T-helper 9 cell (primary cell): ENCODE data around the gene CDV3.

Source experiments
- DNase-seq: peaks from one replicate; pipeline ENCODE4 v3.0.0-alpha.2; 2020

The CDV3 gene

GRCh38 chr3:133570139-133570936 is 3.1 kb upstream of the CDV3 start:
- DNase-seq: no peak

GRCh38 chr3:133570937-133571320 is 2.6 kb upstream of the CDV3 start:
- no peak for DNase-seq

- no peak for DNase-seq
Observed at GRCh38 chr3:133572158-133573053, 1.1 kb upstream of the CDV3 start.

- DNase-seq: peak; percentile 100
Observed at GRCh38 chr3:133573054-133573628, 345 bp upstream of the CDV3 start.

- DNase-seq: peak; percentile 59
Observed at GRCh38 chr3:133574260-133574881, 885 bp downstream of the CDV3 start.

GRCh38 chr3:133575086-133575485 is 1.6 kb downstream of the CDV3 start:
- no peak for DNase-seq

- no peak for DNase-seq
Observed at GRCh38 chr3:133576169-133576568, 2.7 kb downstream of the CDV3 start.

GRCh38 chr3:133578548-133579191 is 5.2 kb downstream of the CDV3 start:
- DNase-seq: no peak

- no peak for DNase-seq
Observed at GRCh38 chr3:133583396-133583795, 9.9 kb downstream of the CDV3 start.

- no peak for DNase-seq
Observed at GRCh38 chr3:133588035-133588434, 14.5 kb downstream of the CDV3 start.

- DNase-seq: no peak
Observed at GRCh38 chr3:133588784-133589465, 15.4 kb downstream of the CDV3 start.

GRCh38 chr3:133589503-133589902 is 16.0 kb downstream of the CDV3 start:
- no peak for DNase-seq

DNA sequence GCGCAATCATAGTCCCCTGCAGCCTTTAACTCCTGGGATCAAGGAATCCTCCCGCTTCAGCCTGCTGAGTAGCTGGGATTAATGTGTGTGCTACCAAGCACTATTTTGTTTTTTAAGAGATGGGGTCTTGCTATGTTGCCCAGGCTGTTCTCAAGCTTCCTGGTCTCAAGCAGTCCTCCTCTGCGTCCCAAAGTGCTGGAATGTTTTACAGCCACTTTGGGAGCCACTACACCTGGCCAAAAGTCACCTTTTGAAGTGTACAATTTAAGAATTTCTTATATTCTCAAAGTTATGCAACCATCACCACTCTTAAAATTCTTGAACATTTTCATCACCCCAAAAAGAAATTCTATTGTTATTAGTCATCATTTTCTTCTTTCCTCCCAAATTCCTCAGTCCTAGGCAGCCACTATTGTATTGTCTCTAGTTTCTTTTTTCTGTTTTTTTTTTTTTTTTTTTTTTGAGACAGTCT is 17.8 kb downstream of the CDV3 start:
- DNase-seq: no peak

GRCh38 chr3:133592843-133593242 is 19.4 kb downstream of the CDV3 start:
- DNase-seq: no peak

DNA sequence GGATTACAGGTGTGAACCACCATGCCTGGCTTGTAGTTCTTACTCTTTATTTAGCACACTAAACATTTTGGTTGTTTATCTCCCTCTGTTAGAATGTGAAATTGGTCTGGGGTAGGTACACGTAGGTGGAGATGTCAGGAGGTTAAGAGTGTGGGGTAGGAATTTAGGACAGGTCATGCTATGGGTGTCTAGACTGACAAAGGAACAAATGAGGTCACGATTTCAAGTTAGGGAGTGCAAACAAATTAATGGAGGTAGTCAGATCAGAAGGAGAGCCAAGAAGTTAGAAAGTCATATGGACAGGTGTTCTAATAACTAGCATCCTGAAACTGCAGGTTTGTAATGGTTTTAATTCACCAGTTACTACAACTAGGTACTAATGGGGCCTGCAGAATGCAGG is 19.8 kb downstream of the CDV3 start:
- DNase-seq: no peak

DNA sequence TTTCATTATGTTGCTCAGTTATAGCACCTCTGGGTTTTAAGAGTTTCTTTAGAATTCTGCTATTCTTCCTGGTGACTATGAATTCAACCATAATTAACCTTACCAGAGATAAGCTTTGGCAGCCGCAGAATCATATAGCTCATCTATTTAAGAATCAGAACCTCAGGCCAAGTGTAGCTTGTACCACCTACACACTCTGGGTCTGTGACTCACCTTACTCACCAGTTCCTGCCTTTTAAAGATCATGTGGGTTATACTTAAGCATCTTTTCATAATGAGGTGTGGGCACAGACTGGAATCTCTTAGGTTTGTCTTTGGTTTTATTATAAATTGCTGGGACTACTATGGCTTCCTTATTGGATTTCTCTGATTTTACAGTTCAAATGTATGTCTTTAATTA is 21.9 kb downstream of the CDV3 start:
- DNase-seq: no peak

GRCh38 chr3:133598405-133598804 is 24.9 kb downstream of the CDV3 start:
- no peak for DNase-seq

DNA sequence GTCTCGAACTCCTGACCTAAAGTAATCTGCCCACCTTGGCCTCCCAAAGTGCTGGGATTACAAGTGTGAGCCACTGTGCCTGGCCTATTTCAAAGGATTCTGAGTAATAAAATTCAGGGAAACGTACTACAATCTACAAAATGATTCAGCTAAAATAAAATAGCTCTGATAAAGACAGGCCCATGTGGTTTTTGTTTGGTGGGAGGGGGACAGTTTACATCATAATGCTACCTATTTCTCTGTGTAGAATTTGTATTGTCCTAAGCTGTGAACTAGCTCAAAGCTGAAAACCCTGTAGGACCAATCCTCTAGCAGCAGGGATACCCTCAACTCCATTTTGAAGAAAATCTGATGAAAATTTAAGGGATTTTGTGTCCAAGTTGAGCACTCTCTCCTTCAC is 25.8 kb downstream of the CDV3 start:
- no peak for DNase-seq

DNA sequence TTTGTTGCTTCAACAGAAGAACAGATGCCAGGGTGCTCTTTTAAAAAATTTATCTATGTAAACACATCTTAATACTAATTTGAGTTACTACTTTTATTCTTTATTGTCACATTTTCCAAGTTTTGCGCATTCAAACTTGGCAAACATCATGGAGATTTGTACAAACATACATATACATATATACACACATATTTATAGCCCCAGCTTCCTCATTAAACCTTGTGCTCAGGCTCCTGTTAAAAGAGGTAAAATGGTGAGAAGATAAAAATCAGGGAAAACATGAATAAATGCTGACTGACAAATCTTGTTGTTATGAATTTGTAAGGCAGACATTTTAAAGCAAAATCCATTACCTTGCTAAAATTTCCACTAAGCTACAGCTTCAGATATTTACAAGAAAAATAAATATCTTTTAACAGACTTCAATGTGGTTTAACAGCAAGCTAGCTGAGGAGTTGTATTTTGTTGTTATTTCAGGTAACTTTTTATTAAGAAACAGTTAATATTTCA is 27.1 kb downstream of the CDV3 start:
- DNase-seq: no peak

DNA sequence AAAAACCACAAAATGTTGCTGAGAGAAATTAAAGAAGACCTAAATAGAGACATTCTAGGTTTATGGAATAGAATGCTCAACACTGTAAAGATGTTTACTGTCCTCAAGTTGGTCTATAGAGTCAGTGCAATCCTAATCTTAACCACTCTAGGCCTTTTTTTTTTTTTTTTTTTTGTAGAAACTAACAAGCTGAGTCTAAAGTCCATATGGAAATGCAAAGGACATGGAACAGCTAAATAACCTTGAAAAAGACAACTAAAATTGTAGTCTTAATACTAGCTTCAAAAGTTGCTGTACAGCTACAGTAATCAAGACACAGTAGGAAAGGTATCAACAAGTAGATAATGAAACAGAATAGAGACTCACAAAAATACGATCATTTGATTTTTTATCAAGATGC is 32.9 kb downstream of the CDV3 start:
- DNase-seq: no peak

GRCh38 chr3:133606902-133607301 is 33.4 kb downstream of the CDV3 start:
- DNase-seq: no peak

GRCh38 chr3:133607816-133608215 is 34.3 kb downstream of the CDV3 start:
- DNase-seq: no peak
